Panc1 (cell line): ENCODE measurements around the gene B3GAT3. TPM values are rescaled to one million over a fixed set of nuclear protein-coding genes. Genes with fewer than 3 reads are reported as not detected.

Experiments
- ATAC-seq: fragments of 200-7000 bp; cut with Tn5 transposase; 2 replicates; pipeline ENCODE4 v1.9.1; 2020; ENCODE audit warnings: mild to moderate bottlenecking, moderate library complexity
- BruUV-seq: library from RNA; stranded (reverse); fragments of 400-500 nt; replicated peaks from 2 replicates; lab custom pipeline; 2021; lab: Mats Ljungman, UMichigan
- CTCF ChIA-PET: fragments of 300-600 bp; sonication (Branson Sonifier 250); formaldehyde crosslinking; loops from one replicate; lab custom pipeline; 2022; ENCODE audit warnings: antibody characterized with exemption; lab: Charles Lee
- POLR2A ChIA-PET: fragments of 300-600 bp; sonication (Branson Sonifier 250); formaldehyde crosslinking; loops from one replicate; lab custom pipeline; 2022; ENCODE audit warnings: antibody characterized with exemption; lab: Charles Lee
- DNase-seq: peaks from one replicate; pipeline ENCODE4 v3.0.0-alpha.2; 2010; ENCODE audit warnings: low read depth, low spot score
- H3K27ac ChIP-seq: 2 replicates; pipeline ENCODE4 v1.5.1; 2011; ENCODE audit warnings: mild to moderate bottlenecking, low read length, inconsistent platforms
- H3K27me3 ChIP-seq: fragments of 200-500 bp; sonication (Bioruptor generic); 2 replicates; pipeline ENCODE4 v1.6.0; 2014; ENCODE audit warnings: low read length, inconsistent platforms; ENCODE audit not compliant: control insufficient read depth, insufficient read depth
- H3K36me3 ChIP-seq: fragments of 200-500 bp; sonication (Bioruptor generic); 2 replicates; pipeline ENCODE4 v1.5.1; 2014; ENCODE audit warnings: inconsistent platforms, mild to moderate bottlenecking, low read length, moderate library complexity; ENCODE audit not compliant: control insufficient read depth, insufficient read depth
- H3K4me1 ChIP-seq: 2 replicates; pipeline ENCODE4 v1.5.1; 2011; ENCODE audit warnings: inconsistent platforms, mild to moderate bottlenecking, low read length, moderate library complexity; ENCODE audit not compliant: control insufficient read depth, insufficient read depth
- H3K4me3 ChIP-seq, 2 experiments: 2 replicates each; pipeline ENCODE4 v1.5.1; 2011 to 2012; ENCODE audit warnings: low read depth in 2 of 2, low read length in 2 of 2, mild to moderate bottlenecking in 2 of 2, inconsistent platforms in 1 of 2, moderate library complexity in 1 of 2
- H3K9me3 ChIP-seq: fragments of 200-500 bp; sonication (Bioruptor generic); 2 replicates; pipeline ENCODE4 v1.5.1; 2014; ENCODE audit warnings: low read depth, mild to moderate bottlenecking, inconsistent platforms, low read length, moderate library complexity; ENCODE audit not compliant: control insufficient read depth, insufficient read depth
- CTCF ChIP-seq: fragments of 450-650 bp; IDR thresholded peaks from 2 replicates; pipeline ENCODE4 v1.5.1; 2017; ENCODE audit warnings: mild to moderate bottlenecking
- POLR2AphosphoS5 ChIP-seq: IDR thresholded peaks from 2 replicates; pipeline ENCODE4 v1.6.1; 2012; ENCODE audit warnings: mild to moderate bottlenecking, low read depth, low read length, moderate library complexity
- SIN3A ChIP-seq: IDR thresholded peaks from 2 replicates; pipeline ENCODE4 v1.6.1; 2012; ENCODE audit warnings: low read depth, mild to moderate bottlenecking, low read length, moderate library complexity, borderline replicate concordance; ENCODE audit not compliant: insufficient read depth
- TCF7L2 ChIP-seq: IDR thresholded peaks from 2 replicates; pipeline ENCODE4 v1.6.1; 2011; ENCODE audit warnings: mild to moderate bottlenecking, low read depth, low read length, inconsistent platforms
- in situ Hi-C: cut with HindIII; loops from 2 replicates; pipeline ENCODE4 v1.10.0; 2016; ENCODE audit warnings: low sequenced_read_pairs, low pct_unique_long_range_greater_than_20kb
- intact Hi-C: fragments of 100-400 bp; cut with micrococcal nuclease; formaldehyde crosslinking; loops from one replicate; pipeline ENCODE4 v1.10.0; 2022; ENCODE audit not compliant: unreplicated experiment
- total RNA-seq: library from RNA; stranded (reverse); gene quantifications from one replicate; pipeline ENCODE4 v1.2.1, GENCODE V29; 2021; ENCODE audit not compliant: unreplicated experiment
- TF ChIP-seq, protein P1 (sequence below), 2 experiments: IDR thresholded peaks; 2 replicates each; pipeline ENCODE4 v1.6.1; 2011 to 2012; ENCODE audit warnings: low read depth in 2 of 2, control low read depth in 1 of 2, low read length in 1 of 2, mild to moderate bottlenecking in 1 of 2, moderate library complexity in 1 of 2; ENCODE audit not compliant: insufficient read depth in 1 of 2

B3GAT3 gene
- total RNA-seq, 1 experiment from 2014 or later = 68.2 TPM

DNA sequence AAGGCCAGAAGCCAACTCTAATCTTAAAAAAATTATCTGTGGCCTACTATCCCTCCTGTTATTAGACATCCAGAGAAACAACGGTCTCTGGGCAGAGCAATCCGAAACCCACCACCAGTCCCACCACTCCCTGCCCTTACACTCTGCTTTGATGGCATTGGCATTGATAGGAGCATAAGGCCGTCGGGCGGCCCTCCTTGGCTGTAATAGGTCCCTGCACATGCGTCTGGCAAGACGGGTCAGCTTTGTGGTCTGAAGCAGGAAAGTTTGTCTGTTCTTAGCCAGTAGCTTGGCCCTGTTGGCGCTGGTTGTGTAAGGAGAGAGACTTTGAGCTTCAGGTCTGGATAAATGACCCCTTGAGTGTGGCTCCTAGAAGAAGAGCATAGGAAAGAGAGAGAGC lies 26.7 kb downstream of the B3GAT3 start:
- ChIA-PET POLR2A (no interaction called here), CTCF (no interaction called here)
- Histone ChIP-seq H3K27me3 (no peaks in the 10 kb centered on the region), H3K9me3 (no peaks in the 10 kb centered on the region), H3K36me3 (peaks cover 28% of the 10 kb centered on the region), H3K4me3 (no peak overlapping the region), H3K4me1 (peaks cover 30% of the 10 kb centered on the region), H3K27ac (no peak overlapping the region)
- no TSS peak for BruUV-seq
- TF ChIP-seq TCF7L2 = no peak
- TF ChIP-seq, protein P1, sequence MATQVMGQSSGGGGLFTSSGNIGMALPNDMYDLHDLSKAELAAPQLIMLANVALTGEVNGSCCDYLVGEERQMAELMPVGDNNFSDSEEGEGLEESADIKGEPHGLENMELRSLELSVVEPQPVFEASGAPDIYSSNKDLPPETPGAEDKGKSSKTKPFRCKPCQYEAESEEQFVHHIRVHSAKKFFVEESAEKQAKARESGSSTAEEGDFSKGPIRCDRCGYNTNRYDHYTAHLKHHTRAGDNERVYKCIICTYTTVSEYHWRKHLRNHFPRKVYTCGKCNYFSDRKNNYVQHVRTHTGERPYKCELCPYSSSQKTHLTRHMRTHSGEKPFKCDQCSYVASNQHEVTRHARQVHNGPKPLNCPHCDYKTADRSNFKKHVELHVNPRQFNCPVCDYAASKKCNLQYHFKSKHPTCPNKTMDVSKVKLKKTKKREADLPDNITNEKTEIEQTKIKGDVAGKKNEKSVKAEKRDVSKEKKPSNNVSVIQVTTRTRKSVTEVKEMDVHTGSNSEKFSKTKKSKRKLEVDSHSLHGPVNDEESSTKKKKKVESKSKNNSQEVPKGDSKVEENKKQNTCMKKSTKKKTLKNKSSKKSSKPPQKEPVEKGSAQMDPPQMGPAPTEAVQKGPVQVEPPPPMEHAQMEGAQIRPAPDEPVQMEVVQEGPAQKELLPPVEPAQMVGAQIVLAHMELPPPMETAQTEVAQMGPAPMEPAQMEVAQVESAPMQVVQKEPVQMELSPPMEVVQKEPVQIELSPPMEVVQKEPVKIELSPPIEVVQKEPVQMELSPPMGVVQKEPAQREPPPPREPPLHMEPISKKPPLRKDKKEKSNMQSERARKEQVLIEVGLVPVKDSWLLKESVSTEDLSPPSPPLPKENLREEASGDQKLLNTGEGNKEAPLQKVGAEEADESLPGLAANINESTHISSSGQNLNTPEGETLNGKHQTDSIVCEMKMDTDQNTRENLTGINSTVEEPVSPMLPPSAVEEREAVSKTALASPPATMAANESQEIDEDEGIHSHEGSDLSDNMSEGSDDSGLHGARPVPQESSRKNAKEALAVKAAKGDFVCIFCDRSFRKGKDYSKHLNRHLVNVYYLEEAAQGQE (IDR thresholded peaks at IDR 0.05; ENCODE audit: insufficient read depth in 1 of 2, low read depth in 2 of 2, low read length in 1 of 2) = no peak
- no peak for TF ChIP-seq CTCF
- no peak for TF ChIP-seq SIN3A
- intact Hi-C loops (no loop called here), in situ Hi-C loops (no loop called here)
- no peak for ATAC-seq
- DNase-seq = no peak

GRCh38 chr11:62593434-62594044 lies 28.2 kb downstream of the B3GAT3 start:
- peak overlapping the region; percentile 91; the same call in 1 of the 2 replicates for H3K27ac ChIP-seq
- ChIA-PET POLR2A (no interaction called here), CTCF (interaction anchor here (0.7 kb wide), 1 partner anchor 30 kb away, joined by 8 read pairs; no protein-coding TSS in a partner anchor)
- no peaks in the 10 kb centered on the region for H3K9me3 ChIP-seq
- H3K4me1 ChIP-seq = peaks cover 20% of the 10 kb centered on the region
- no peaks in the 10 kb centered on the region for H3K27me3 ChIP-seq
- peaks cover 18% of the 10 kb centered on the region for H3K36me3 ChIP-seq
- BruUV-seq = no TSS peak
- intact Hi-C loops (no loop called here), in situ Hi-C loops (no loop called here)
- ATAC-seq (peak; percentile 66), DNase-seq (no peak)
- H3K4me3 ChIP-seq = no peak overlapping the region
- TF ChIP-seq, protein P1 (IDR thresholded peaks at IDR 0.05; ENCODE audit: insufficient read depth in 1 of 2, low read depth in 2 of 2, low read length in 1 of 2) = no peak
- peak; percentile 40; the same call in 1 of the 2 replicates for TF ChIP-seq POLR2AphosphoS5
- peak; percentile 89 for TF ChIP-seq CTCF
- TF ChIP-seq SIN3A = no peak
- no peak for TF ChIP-seq TCF7L2
